ENCODE results near the gene TRIP11. TPM values are rescaled to one million over a fixed set of nuclear protein-coding genes. Genes with fewer than 3 reads are reported as not detected.

TRIP11 gene
- total and polyA plus RNA-seq, 10 donors = 3.0 to 75.7 (median 44.5) TPM

DNA sequence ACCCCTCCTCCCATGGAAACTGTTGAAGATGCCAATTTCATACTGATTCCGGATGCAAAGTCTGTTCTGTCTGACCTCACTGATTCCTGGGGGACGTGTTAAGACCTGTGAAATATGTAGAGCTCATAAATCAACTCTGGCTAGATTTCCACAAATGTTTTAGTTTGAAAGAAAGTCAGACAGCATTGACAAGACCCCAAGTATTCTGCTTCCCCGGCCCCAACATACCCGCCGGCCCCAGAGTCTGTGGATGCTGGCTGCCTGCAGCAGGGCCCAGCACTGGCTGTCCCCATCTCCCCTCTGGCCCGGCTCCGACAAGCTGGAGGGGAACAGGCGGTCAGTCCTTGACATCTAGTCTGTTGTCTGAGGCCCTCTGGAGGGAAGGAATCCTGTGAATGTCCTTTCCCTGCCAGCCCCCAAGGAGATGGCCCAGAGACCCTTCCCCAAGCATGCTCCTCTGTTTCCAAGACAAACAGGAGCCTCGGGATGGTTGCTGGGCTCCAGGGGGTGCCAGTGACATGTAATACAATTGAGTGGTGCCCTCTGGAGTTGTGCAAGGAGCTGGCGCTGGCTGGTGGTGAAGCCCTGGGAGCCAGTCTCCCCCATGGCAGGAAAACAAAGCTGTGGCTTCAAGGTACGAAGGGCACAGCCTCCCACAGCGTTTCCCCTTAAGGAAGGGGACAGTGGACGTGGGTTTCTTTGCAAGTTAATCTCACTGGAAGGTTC is 114.7 kb downstream of the TRIP11 start:
- Histone ChIP-seq H3K27me3 (replicated peaks in 1 of 7) (no peaks in the 10 kb centered on the region), H3K4me1 (peaks cover 0 to 46% (median 6%) of the 10 kb centered on the region in 6 donors), H3K9me3 (no peaks in the 10 kb centered on the region), H3K27ac (peak overlapping the region in 5 of 8 donors; percentile 4 to 57 (median 39)), H3K4me3 (no peak overlapping the region), H3K36me3 (peaks cover 0 to 3% (median 0%) of the 10 kb centered on the region in 6 donors)
- WGBS, 5 donors = 68 to 73% (median 70%) methylated on average over 13 of the region's 13 CpGs
- intact Hi-C loops (cut with DNase I; ENCODE audit: low total_unique reads) = no loop called here
- DNase-seq = no peak
- TF ChIP-seq POLR2AphosphoS5 (IDR thresholded peaks at IDR 0.05) (peak in 2 of 3 donors; percentile 29 to 66), POLR2A (IDR thresholded peaks at IDR 0.05) (no peak)

DNA sequence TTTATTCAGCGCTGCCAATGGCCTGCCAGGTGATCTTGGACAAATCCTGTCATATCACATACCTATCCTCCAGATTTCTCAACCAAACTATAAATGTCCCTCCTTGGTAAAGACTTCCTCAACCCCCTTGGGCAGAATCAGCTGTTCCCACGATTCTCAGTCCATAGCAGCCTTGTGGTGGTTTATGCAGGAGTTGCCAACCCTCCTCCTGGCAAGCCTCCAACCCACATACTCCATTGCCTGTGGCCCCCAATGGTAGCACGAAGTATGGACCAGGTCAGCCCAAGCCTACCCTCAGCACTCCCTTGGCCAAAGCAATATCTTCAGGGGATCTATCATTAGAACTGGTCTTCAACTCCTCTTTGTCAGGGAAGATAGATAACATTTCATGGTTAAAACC is 119.3 kb downstream of the TRIP11 start:
- peaks cover 0 to 20% (median 0%) of the 10 kb centered on the region in 6 donors for H3K4me1 ChIP-seq
- no peak for TF ChIP-seq POLR2A (IDR thresholded peaks at IDR 0.05)
- TF ChIP-seq, protein P1, sequence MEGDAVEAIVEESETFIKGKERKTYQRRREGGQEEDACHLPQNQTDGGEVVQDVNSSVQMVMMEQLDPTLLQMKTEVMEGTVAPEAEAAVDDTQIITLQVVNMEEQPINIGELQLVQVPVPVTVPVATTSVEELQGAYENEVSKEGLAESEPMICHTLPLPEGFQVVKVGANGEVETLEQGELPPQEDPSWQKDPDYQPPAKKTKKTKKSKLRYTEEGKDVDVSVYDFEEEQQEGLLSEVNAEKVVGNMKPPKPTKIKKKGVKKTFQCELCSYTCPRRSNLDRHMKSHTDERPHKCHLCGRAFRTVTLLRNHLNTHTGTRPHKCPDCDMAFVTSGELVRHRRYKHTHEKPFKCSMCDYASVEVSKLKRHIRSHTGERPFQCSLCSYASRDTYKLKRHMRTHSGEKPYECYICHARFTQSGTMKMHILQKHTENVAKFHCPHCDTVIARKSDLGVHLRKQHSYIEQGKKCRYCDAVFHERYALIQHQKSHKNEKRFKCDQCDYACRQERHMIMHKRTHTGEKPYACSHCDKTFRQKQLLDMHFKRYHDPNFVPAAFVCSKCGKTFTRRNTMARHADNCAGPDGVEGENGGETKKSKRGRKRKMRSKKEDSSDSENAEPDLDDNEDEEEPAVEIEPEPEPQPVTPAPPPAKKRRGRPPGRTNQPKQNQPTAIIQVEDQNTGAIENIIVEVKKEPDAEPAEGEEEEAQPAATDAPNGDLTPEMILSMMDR (IDR thresholded peaks at IDR 0.05 in 8 of 11, conservative IDR thresholded peaks at IDR 0.05 in 3 of 11) = no peak
- TF ChIP-seq POLR2AphosphoS5 (IDR thresholded peaks at IDR 0.05) = no peak
- no peaks in the 10 kb centered on the region for H3K9me3 ChIP-seq
- H3K27me3 ChIP-seq (replicated peaks in 1 of 7) = no peaks in the 10 kb centered on the region
- intact Hi-C loops (cut with DNase I; ENCODE audit: low total_unique reads) = no loop called here
- 43 to 64% (median 54%) methylated on average over 3 of the region's 3 CpGs for WGBS, 5 donors
- no peak for DNase-seq
- peaks cover 0 to 3% (median 0%) of the 10 kb centered on the region in 6 donors for H3K36me3 ChIP-seq
- no peak overlapping the region for H3K4me3 ChIP-seq
- peak overlapping the region in 4 of 8 donors; percentile 10 to 71 (median 47) for H3K27ac ChIP-seq

DNA sequence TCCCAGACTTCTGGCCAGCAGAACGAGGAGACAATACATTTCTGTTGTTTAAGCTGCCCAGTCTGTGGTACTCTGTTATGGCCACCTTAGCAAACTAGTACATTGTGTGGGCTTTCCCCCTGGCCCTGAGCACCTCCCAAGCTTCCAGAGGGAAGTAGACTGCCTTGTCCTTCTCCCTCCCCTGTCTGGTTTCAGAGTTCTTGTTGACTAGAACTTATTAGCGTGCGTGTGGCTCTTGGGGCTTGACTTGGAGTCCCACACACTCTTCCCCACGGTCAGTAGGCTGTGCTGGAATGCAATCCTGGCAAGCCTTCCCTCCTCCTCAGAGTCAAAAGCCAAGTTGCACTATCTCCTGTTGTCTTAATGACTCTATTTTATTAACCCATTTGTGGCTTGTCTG is 120.0 kb downstream of the TRIP11 start:
- TF ChIP-seq, protein P1 (IDR thresholded peaks at IDR 0.05 in 8 of 11, conservative IDR thresholded peaks at IDR 0.05 in 3 of 11) = no peak
- TF ChIP-seq POLR2AphosphoS5 (IDR thresholded peaks at IDR 0.05) (no peak), POLR2A (IDR thresholded peaks at IDR 0.05) (peak in 1 of 3 donors; percentile 22)
- no peak overlapping the region for H3K4me3 ChIP-seq
- peaks cover 0 to 3% (median 0%) of the 10 kb centered on the region in 6 donors for H3K36me3 ChIP-seq
- H3K9me3 ChIP-seq = no peaks in the 10 kb centered on the region
- intact Hi-C loops (cut with DNase I; ENCODE audit: low total_unique reads) = no loop called here
- no peak for DNase-seq
- 47 to 74% (median 72%) methylated on average over 4 of the region's 4 CpGs for WGBS, 5 donors
- H3K27ac ChIP-seq = peak overlapping the region in 5 of 8 donors; percentile 51 to 71 (median 66)
- H3K27me3 ChIP-seq (replicated peaks in 1 of 7) = no peaks in the 10 kb centered on the region
- peaks cover 0 to 15% (median 0%) of the 10 kb centered on the region in 6 donors for H3K4me1 ChIP-seq

DNA sequence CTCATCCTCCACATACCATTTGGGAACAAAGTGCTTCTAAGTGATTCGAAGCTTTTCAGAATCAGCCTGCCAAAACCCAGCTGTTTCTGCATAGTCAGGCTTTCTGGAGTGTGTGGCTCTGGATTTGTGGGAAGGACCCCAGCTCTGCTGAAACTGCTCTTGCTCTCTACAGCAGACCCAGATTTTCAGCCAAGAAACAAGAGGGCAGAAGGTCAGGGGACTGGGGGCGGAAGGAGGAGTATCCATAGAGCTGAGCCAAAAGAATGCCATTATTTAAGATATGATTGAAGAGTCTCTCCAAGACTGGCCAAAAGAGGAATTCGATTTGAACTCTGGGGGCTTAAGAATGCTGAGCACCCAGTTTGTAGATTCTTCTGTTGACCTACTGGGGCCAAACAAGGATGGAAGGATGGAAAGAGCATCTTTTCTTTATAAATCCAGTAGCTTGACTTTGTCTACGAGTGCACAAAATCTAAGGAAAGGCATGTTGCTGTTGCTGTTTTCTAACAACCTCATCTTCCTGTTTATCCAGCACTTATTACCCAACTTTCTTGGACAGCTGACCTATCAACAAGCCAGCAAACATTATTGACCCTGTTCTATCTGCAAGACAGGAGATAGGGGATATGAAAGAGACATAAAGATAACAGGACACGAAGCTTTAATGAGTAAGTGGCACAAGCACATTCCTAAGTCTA is 121.5 kb downstream of the TRIP11 start:
- 64 to 84% (median 78%) methylated on average over 5 of the region's 5 CpGs for WGBS, 5 donors
- peaks cover 0 to 11% (median 0%) of the 10 kb centered on the region in 6 donors for H3K4me1 ChIP-seq
- H3K27ac ChIP-seq = peak overlapping the region in 5 of 8 donors; percentile 44 to 71 (median 59)
- H3K36me3 ChIP-seq = peaks cover 0 to under 1% (median 0%) of the 10 kb centered on the region in 6 donors
- H3K9me3 ChIP-seq = no peaks in the 10 kb centered on the region
- no peaks in the 10 kb centered on the region for H3K27me3 ChIP-seq (replicated peaks in 1 of 7)
- no peak for DNase-seq
- TF ChIP-seq POLR2AphosphoS5 (IDR thresholded peaks at IDR 0.05) (peak in 1 of 3 donors; percentile 50), POLR2A (IDR thresholded peaks at IDR 0.05) (no peak)
- TF ChIP-seq, protein P1 (IDR thresholded peaks at IDR 0.05 in 8 of 11, conservative IDR thresholded peaks at IDR 0.05 in 3 of 11) = no peak
- intact Hi-C loops (cut with DNase I; ENCODE audit: low total_unique reads) = no loop called here
- H3K4me3 ChIP-seq = no peak overlapping the region

Other genes starting within 250 kb of the TRIP11 start
- gene TC2N, start 172.5 kb downstream of the TRIP11 start, total RNA-seq = 10 to 100 TPM; 33.6 to 50.7 (median 41.6) TPM
- 1 to 10 TPM; 5.3 to 7.0 (median 5.6) TPM for gene TC2N, start 172.5 kb downstream of the TRIP11 start, polyA plus RNA-seq
- gene FBLN5, start 92.4 kb downstream of the TRIP11 start, total RNA-seq = 100 to 1,000 TPM in 5 of 7 donors, 10 to 100 TPM in 2; 98.7 to 396 (median 225) TPM
- 10 to 100 TPM; 26.4 to 61.9 (median 48.2) TPM for gene FBLN5, start 92.4 kb downstream of the TRIP11 start, polyA plus RNA-seq
- gene ATXN3, start 66.5 kb upstream of the TRIP11 start, total RNA-seq = 10 to 100 TPM; 27.1 to 76.0 (median 43.8) TPM
- 10 to 100 TPM in 2 of 3 donors, 1 to 10 TPM in 1; 9.4 to 23.8 (median 13.2) TPM for gene ATXN3, start 66.5 kb upstream of the TRIP11 start, polyA plus RNA-seq
- 100 to 1,000 TPM in 3 of 7 donors, 10 to 100 TPM in 4; 67.2 to 237 (median 85.7) TPM for gene NDUFB1, start 81.6 kb upstream of the TRIP11 start, total RNA-seq
- gene NDUFB1, start 81.6 kb upstream of the TRIP11 start, polyA plus RNA-seq = 100 to 1,000 TPM; 533 to 582 (median 580) TPM
- gene CPSF2, start 81.9 kb upstream of the TRIP11 start, total RNA-seq = 10 to 100 TPM; 32.0 to 59.7 (median 47.8) TPM
- 1 to 10 TPM; 4.5 to 9.7 (median 7.7) TPM for gene CPSF2, start 81.9 kb upstream of the TRIP11 start, polyA plus RNA-seq

Data from spleen (tissue), 11 donors.